ENCODE data around the gene RNF223. TPM values are rescaled to one million over a fixed set of nuclear protein-coding genes. Genes with fewer than 3 reads are reported as not detected.
"Not testable (repeated sequence)": the region's sequence is repeated elsewhere in the genome, so short reads cannot be mapped to it uniquely, and the experiment has no call there.

RNF223 gene
- total RNA-seq, 1 experiment from 2014 or later: not detected

- no peak for DNase-seq
- Histone ChIP-seq H3K9me3 (no peaks in the 10 kb centered on the region), H3K4me3 (no peak overlapping the region), H3K36me3 (no peaks in the 10 kb centered on the region), H3K27me3 (no peaks in the 10 kb centered on the region)
Observed at GRCh38 chr1:1083416-1084371, 9.6 kb upstream of the RNF223 start.

- Histone ChIP-seq H3K27me3 (no peaks in the 10 kb centered on the region), H3K9me3 (no peaks in the 10 kb centered on the region), H3K4me3 (no peak overlapping the region), H3K36me3 (no peaks in the 10 kb centered on the region)
- no peak for DNase-seq
Observed at GRCh38 chr1:1082776-1083415, 8.8 kb upstream of the RNF223 start.

- Histone ChIP-seq H3K36me3 (no peaks in the 10 kb centered on the region), H3K27me3 (no peaks in the 10 kb centered on the region), H3K9me3 (no peaks in the 10 kb centered on the region), H3K4me3 (no peak overlapping the region)
- no peak for DNase-seq
Observed at GRCh38 chr1:1082239-1082775, 8.2 kb upstream of the RNF223 start.

- Histone ChIP-seq H3K4me3 (no peak overlapping the region), H3K9me3 (no peaks in the 10 kb centered on the region), H3K36me3 (no peaks in the 10 kb centered on the region), H3K27me3 (no peaks in the 10 kb centered on the region)
- DNase-seq: no peak
Observed at GRCh38 chr1:1081311-1082238, 7.5 kb upstream of the RNF223 start.

GRCh38 chr1:1080951-1081310, 6.8 kb upstream of the RNF223 start:
- DNase-seq: no peak
- Histone ChIP-seq H3K27me3 (no peaks in the 10 kb centered on the region), H3K36me3 (no peaks in the 10 kb centered on the region), H3K9me3 (no peaks in the 10 kb centered on the region), H3K4me3 (no peak overlapping the region)

GRCh38 chr1:1080122-1080757, 6.1 kb upstream of the RNF223 start:
- H3K27me3 ChIP-seq: no peaks in the 10 kb centered on the region
- H3K9me3 ChIP-seq: no peaks in the 10 kb centered on the region
- H3K4me3 ChIP-seq: peak overlapping the region; percentile 15
- no peaks in the 10 kb centered on the region for H3K36me3 ChIP-seq
- DNase-seq: peak; percentile 86

- peak; percentile 96 for DNase-seq
- Histone ChIP-seq H3K27me3 (no peaks in the 10 kb centered on the region), H3K4me3 (peak overlapping the region; percentile 15), H3K36me3 (no peaks in the 10 kb centered on the region), H3K9me3 (no peaks in the 10 kb centered on the region)
Observed at GRCh38 chr1:1079408-1080121, 5.5 kb upstream of the RNF223 start.

GRCh38 chr1:1077396-1077795, 3.3 kb upstream of the RNF223 start:
- H3K9me3 ChIP-seq, DNase-seq, H3K27me3 ChIP-seq, H3K36me3 ChIP-seq, H3K4me3 ChIP-seq: not testable (repeated sequence)

- no peaks in the 10 kb centered on the region for H3K9me3 ChIP-seq
- H3K36me3 ChIP-seq: no peaks in the 10 kb centered on the region
- DNase-seq: no peak
- H3K27me3 ChIP-seq: no peaks in the 10 kb centered on the region
- H3K4me3 ChIP-seq: no peak overlapping the region
Observed at GRCh38 chr1:1075148-1075935, 1.2 kb upstream of the RNF223 start.

- no peaks in the 10 kb centered on the region for H3K27me3 ChIP-seq
- H3K36me3 ChIP-seq: no peaks in the 10 kb centered on the region
- no peaks in the 10 kb centered on the region for H3K9me3 ChIP-seq
- no peak overlapping the region for H3K4me3 ChIP-seq
- DNase-seq: no peak
Observed at GRCh38 chr1:1074631-1075147, 583 bp upstream of the RNF223 start.

- no peak overlapping the region for H3K4me3 ChIP-seq
- no peaks in the 10 kb centered on the region for H3K27me3 ChIP-seq
- no peaks in the 10 kb centered on the region for H3K36me3 ChIP-seq
- no peak for DNase-seq
- H3K9me3 ChIP-seq: no peaks in the 10 kb centered on the region
Observed at GRCh38 chr1:1072849-1073742, 1.0 kb downstream of the RNF223 start.

GRCh38 chr1:1072299-1072848, 1.7 kb downstream of the RNF223 start:
- Histone ChIP-seq H3K9me3 (no peaks in the 10 kb centered on the region), H3K27me3 (no peaks in the 10 kb centered on the region), H3K36me3 (no peaks in the 10 kb centered on the region), H3K4me3 (no peak overlapping the region)
- no peak for DNase-seq

GRCh38 chr1:1071486-1072298, 2.4 kb downstream of the RNF223 start:
- DNase-seq: no peak
- no peak overlapping the region for H3K4me3 ChIP-seq
- H3K36me3 ChIP-seq: no peaks in the 10 kb centered on the region
- no peaks in the 10 kb centered on the region for H3K27me3 ChIP-seq
- no peaks in the 10 kb centered on the region for H3K9me3 ChIP-seq
